ENCODE results near the gene SPRTN. TPM values are rescaled to one million over a fixed set of nuclear protein-coding genes. Genes with fewer than 3 reads are reported as not detected.
A peak's percentile ranks its signal among the peaks of the same experiment; 100 is the strongest.

The SPRTN gene
- total RNA-seq, 1 donor from 2014 or later = 15.0 TPM

DNA sequence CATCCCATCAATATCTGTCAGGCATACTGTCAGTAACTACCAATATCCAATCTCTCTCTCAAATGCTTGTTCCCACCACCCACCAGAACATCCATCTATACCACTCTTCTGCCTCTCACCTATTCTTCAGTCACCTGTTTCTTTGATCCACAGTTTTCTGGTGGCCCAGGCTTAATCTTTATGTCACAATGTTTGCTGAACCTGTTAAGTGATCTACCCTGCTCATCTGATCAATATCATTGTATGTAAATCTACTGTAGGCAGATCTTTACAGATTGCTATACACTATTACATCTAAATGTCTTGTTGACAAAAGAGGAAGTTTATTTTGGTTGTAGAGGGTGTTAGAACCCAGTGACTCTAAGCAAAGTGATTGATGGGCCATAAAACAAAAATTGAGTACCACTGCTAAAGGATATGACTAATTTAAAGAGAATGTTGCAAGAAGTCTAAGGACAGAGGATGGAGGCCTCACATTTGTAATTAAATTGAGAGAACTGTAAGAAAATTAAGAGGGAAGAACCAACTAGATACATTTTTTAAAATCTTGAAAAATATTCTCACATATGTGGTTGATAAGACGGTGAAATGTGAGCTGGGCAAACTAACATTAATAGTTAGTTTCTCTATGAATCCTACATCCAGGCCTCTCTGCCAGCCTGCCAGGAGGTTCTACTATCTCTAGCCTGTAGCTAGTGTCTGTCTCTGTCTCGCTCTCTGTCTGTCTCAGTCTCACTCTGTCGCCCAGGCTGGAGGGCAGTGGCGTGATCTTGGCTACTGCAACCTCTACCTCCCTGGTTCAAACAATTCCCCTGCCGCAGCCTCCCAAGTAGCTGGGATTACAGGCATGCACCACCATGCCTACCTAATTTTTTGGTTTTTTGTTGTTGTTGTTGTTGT is 49.9 kb downstream of the SPRTN start:
- Mint-ChIP-seq H3K9me3 (ENCODE audit: low read depth) (no peaks in the 10 kb centered on the region), H3K27ac (ENCODE audit: unreplicated experiment) (peak overlapping the region; percentile 80), H3K36me3 (ENCODE audit: low read depth) (no peaks in the 10 kb centered on the region), H3K27me3 (ENCODE audit: low read depth) (no peaks in the 10 kb centered on the region), H3K4me1 (ENCODE audit: low read depth) (peaks cover 32% of the 10 kb centered on the region), H3K4me3 (ENCODE audit: unreplicated experiment) (no peak overlapping the region)
- TF ChIP-seq, protein P1, sequence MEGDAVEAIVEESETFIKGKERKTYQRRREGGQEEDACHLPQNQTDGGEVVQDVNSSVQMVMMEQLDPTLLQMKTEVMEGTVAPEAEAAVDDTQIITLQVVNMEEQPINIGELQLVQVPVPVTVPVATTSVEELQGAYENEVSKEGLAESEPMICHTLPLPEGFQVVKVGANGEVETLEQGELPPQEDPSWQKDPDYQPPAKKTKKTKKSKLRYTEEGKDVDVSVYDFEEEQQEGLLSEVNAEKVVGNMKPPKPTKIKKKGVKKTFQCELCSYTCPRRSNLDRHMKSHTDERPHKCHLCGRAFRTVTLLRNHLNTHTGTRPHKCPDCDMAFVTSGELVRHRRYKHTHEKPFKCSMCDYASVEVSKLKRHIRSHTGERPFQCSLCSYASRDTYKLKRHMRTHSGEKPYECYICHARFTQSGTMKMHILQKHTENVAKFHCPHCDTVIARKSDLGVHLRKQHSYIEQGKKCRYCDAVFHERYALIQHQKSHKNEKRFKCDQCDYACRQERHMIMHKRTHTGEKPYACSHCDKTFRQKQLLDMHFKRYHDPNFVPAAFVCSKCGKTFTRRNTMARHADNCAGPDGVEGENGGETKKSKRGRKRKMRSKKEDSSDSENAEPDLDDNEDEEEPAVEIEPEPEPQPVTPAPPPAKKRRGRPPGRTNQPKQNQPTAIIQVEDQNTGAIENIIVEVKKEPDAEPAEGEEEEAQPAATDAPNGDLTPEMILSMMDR (IDR thresholded peaks at IDR 0.05) = no peak
- DNase-seq (ENCODE audit: low spot score) = no peak

DNA sequence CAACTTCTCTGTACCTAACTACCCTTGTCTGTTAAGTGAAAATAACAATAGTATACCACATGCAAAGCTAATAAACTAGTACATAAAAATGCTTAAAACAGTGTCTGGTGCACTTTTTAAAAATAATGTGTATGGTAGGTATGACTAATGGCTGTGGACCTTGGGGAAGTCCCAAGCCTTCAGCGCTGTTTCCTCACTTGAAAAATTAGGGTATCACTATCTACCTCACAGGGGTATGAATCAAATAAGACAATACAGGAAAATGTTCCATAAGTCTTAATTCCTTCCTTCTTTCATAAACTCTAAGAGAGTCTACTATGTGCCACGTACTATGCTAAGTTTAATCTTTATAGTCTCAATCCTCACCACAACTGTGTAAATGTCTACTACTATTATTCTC is 52.0 kb downstream of the SPRTN start:
- DNase-seq (ENCODE audit: low spot score) = no peak
- TF ChIP-seq, protein P1 (IDR thresholded peaks at IDR 0.05) = no peak
- Mint-ChIP-seq H3K4me1 (ENCODE audit: low read depth) (peaks cover 48% of the 10 kb centered on the region), H3K27me3 (ENCODE audit: low read depth) (no peaks in the 10 kb centered on the region), H3K27ac (ENCODE audit: unreplicated experiment) (peak overlapping the region; percentile 62), H3K36me3 (ENCODE audit: low read depth) (no peaks in the 10 kb centered on the region), H3K4me3 (ENCODE audit: unreplicated experiment) (no peak overlapping the region), H3K9me3 (ENCODE audit: low read depth) (no peaks in the 10 kb centered on the region)

DNA sequence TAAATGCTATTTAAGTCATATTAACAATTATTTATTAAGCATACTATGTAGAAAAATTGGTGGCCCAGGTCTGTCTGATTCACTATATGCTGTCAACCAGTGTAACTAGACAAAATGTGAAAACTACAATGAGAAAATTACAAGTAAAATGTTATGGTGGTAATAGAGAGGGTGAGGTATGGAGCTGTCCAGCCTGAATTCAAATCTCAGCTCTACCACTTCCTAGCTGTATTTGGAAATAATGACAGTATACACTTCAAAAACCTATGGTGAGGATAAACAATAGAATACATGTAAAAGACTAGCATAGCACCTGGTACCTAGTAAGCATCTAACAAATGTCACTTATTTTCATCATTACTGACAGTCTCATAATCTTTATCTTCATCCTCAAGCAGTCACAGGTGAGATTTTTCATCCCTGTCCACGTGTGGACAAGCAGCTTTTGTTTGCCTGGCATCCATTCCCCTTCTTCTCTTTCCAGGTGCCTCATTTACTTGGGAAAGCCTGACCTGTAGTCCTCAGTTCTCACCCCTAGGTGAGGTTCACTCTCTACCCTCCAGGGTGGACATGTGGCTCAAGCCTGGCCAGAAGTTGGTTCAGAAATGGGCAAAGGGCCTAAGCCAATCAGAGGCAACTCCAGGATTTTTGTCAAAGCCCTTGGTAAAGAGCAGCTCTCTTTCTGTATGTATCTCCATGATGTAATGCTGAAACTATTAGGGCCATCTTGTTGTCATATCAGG is 54.5 kb downstream of the SPRTN start:
- DNase-seq (ENCODE audit: low spot score) = no peak
- Mint-ChIP-seq H3K27ac (ENCODE audit: unreplicated experiment) (peak overlapping the region; percentile 7), H3K9me3 (ENCODE audit: low read depth) (no peaks in the 10 kb centered on the region), H3K4me1 (ENCODE audit: low read depth) (peaks cover 69% of the 10 kb centered on the region), H3K27me3 (ENCODE audit: low read depth) (no peaks in the 10 kb centered on the region), H3K36me3 (ENCODE audit: low read depth) (no peaks in the 10 kb centered on the region), H3K4me3 (ENCODE audit: unreplicated experiment) (no peak overlapping the region)
- TF ChIP-seq, protein P1 (IDR thresholded peaks at IDR 0.05) = no peak

DNA sequence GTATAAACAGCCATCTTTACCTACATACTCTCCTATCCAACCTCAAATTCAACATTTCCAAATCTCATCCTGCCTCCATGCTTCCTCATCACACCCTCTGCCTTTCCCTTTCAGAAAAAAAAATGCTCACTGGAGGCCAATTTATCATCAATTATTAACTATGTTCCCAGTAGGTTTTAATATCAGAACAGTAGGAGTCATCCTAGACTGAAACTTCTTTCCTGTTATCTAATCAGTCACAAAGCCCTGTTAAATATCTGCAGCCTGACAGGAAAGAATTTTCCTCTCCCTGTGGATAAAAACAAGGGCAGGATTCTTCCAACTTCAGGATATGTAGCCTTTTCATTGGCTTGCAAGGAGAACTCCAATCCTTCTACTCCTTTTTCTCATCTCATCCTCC is 55.6 kb downstream of the SPRTN start:
- TF ChIP-seq, protein P1 (IDR thresholded peaks at IDR 0.05) = no peak
- H3K4me1 Mint-ChIP-seq (ENCODE audit: low read depth) = peaks cover 65% of the 10 kb centered on the region
- H3K36me3 Mint-ChIP-seq (ENCODE audit: low read depth) = no peaks in the 10 kb centered on the region
- no peaks in the 10 kb centered on the region for H3K9me3 Mint-ChIP-seq (ENCODE audit: low read depth)
- no peak for DNase-seq (ENCODE audit: low spot score)
- H3K27me3 Mint-ChIP-seq (ENCODE audit: low read depth) = no peaks in the 10 kb centered on the region
- no peak overlapping the region for H3K4me3 Mint-ChIP-seq (ENCODE audit: unreplicated experiment)
- peak overlapping the region; percentile 59 for H3K27ac Mint-ChIP-seq (ENCODE audit: unreplicated experiment)
